ENCODE data around the gene TLX1.

- peak in 1 of 3 donors; percentile 32 for TF ChIP-seq POLR2AphosphoS5 (IDR thresholded peaks at IDR 0.05)
- TF ChIP-seq, protein P1, sequence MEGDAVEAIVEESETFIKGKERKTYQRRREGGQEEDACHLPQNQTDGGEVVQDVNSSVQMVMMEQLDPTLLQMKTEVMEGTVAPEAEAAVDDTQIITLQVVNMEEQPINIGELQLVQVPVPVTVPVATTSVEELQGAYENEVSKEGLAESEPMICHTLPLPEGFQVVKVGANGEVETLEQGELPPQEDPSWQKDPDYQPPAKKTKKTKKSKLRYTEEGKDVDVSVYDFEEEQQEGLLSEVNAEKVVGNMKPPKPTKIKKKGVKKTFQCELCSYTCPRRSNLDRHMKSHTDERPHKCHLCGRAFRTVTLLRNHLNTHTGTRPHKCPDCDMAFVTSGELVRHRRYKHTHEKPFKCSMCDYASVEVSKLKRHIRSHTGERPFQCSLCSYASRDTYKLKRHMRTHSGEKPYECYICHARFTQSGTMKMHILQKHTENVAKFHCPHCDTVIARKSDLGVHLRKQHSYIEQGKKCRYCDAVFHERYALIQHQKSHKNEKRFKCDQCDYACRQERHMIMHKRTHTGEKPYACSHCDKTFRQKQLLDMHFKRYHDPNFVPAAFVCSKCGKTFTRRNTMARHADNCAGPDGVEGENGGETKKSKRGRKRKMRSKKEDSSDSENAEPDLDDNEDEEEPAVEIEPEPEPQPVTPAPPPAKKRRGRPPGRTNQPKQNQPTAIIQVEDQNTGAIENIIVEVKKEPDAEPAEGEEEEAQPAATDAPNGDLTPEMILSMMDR (IDR thresholded peaks at IDR 0.05): peak in 5 of 7 experiments; percentile 69 to 85 (median 78)
- no peak for TF ChIP-seq EP300 (IDR thresholded peaks at IDR 0.05)
- no peak for TF ChIP-seq POLR2A (IDR thresholded peaks at IDR 0.05)
These were observed 35.4 kb upstream of the TLX1 start for GRCh38 chr10:101095550-101096213.
